Measurements from ENCODE around the gene GTF3C2.

Gene GTF3C2

GRCh38 chr2:27307545-27308358 lies 48.8 kb downstream of the GTF3C2 start:
- Histone ChIP-seq H3K36me3 (ENCODE audit: control insufficient read depth, insufficient read depth, low read length) (no peaks in the 10 kb centered on the region), H2AK5ac (ENCODE audit: low read length) (no peak overlapping the region), H2BK5ac (ENCODE audit: low read length) (no peak overlapping the region), H3K9ac (ENCODE audit: low read length) (no peak overlapping the region), H3K4me3 (ENCODE audit: low read length) (no peak overlapping the region), H4K8ac (ENCODE audit: low read depth, low read length) (no peak overlapping the region), H3K79me1 (ENCODE audit: low read length) (no peaks in the 10 kb centered on the region), H3K27me3 (ENCODE audit: insufficient read depth, low read length, poor library complexity) (peaks cover 21% of the 10 kb centered on the region), H3K18ac (ENCODE audit: low read length) (no peak overlapping the region), H3K79me2 (ENCODE audit: control insufficient read depth, insufficient read depth, low read length) (no peaks in the 10 kb centered on the region), H3K23ac (ENCODE audit: low read length) (peak overlapping the region; percentile 24), H3K4me1 (ENCODE audit: control insufficient read depth, low read depth, low read length) (no peaks in the 10 kb centered on the region), H2BK15ac (replicated peaks; ENCODE audit: low read depth) (no peak overlapping the region), H3K56ac (ENCODE audit: low read length) (no peak overlapping the region), H3K4me2 (ENCODE audit: low read length) (no peak overlapping the region), H4K5ac (ENCODE audit: low read length) (no peak overlapping the region), H2BK120ac (ENCODE audit: low read depth, low read length) (no peak overlapping the region), H3K27ac (ENCODE audit: low read depth, low read length) (no peak overlapping the region), H3K4ac (ENCODE audit: low read depth, low read length) (no peak overlapping the region)
- peak; percentile 44 for DNase-seq
- WGBS (ENCODE audit: extremely low coverage, insufficient coverage, low lambda C conversion rate) = no CpG with 5 or more reads among the region's 75 CpGs

- Histone ChIP-seq H3K4me2 (ENCODE audit: low read length) (no peak overlapping the region), H3K23ac (ENCODE audit: low read length) (peak overlapping the region; percentile 24), H2BK15ac (replicated peaks; ENCODE audit: low read depth) (no peak overlapping the region), H3K56ac (ENCODE audit: low read length) (no peak overlapping the region), H3K36me3 (ENCODE audit: control insufficient read depth, insufficient read depth, low read length) (no peaks in the 10 kb centered on the region), H3K79me2 (ENCODE audit: control insufficient read depth, insufficient read depth, low read length) (no peaks in the 10 kb centered on the region), H3K27ac (ENCODE audit: low read depth, low read length) (no peak overlapping the region), H3K4ac (ENCODE audit: low read depth, low read length) (no peak overlapping the region), H4K5ac (ENCODE audit: low read length) (no peak overlapping the region), H3K4me1 (ENCODE audit: control insufficient read depth, low read depth, low read length) (no peaks in the 10 kb centered on the region), H3K18ac (ENCODE audit: low read length) (no peak overlapping the region), H3K4me3 (ENCODE audit: low read length) (no peak overlapping the region), H2BK120ac (ENCODE audit: low read depth, low read length) (no peak overlapping the region), H3K79me1 (ENCODE audit: low read length) (no peaks in the 10 kb centered on the region), H3K9ac (ENCODE audit: low read length) (no peak overlapping the region), H2BK5ac (ENCODE audit: low read length) (no peak overlapping the region), H4K8ac (ENCODE audit: low read depth, low read length) (no peak overlapping the region), H3K27me3 (ENCODE audit: insufficient read depth, low read length, poor library complexity) (peaks cover 21% of the 10 kb centered on the region), H2AK5ac (ENCODE audit: low read length) (no peak overlapping the region)
- WGBS (ENCODE audit: extremely low coverage, insufficient coverage, low lambda C conversion rate) = no CpG with 5 or more reads among the region's 14 CpGs
- DNase-seq = no peak
These were observed 49.3 kb downstream of the GTF3C2 start for GRCh38 chr2:27307287-27307544.

GRCh38 chr2:27306573-27307286 lies 49.8 kb downstream of the GTF3C2 start:
- DNase-seq = no peak
- no CpG with 5 or more reads among the region's 51 CpGs for WGBS (ENCODE audit: extremely low coverage, insufficient coverage, low lambda C conversion rate)
- Histone ChIP-seq H3K4ac (ENCODE audit: low read depth, low read length) (no peak overlapping the region), H3K27me3 (ENCODE audit: insufficient read depth, low read length, poor library complexity) (peaks cover 21% of the 10 kb centered on the region), H3K79me2 (ENCODE audit: control insufficient read depth, insufficient read depth, low read length) (no peaks in the 10 kb centered on the region), H3K27ac (ENCODE audit: low read depth, low read length) (no peak overlapping the region), H4K5ac (ENCODE audit: low read length) (no peak overlapping the region), H3K79me1 (ENCODE audit: low read length) (no peaks in the 10 kb centered on the region), H3K23ac (ENCODE audit: low read length) (peak overlapping the region; percentile 24), H2BK5ac (ENCODE audit: low read length) (no peak overlapping the region), H3K4me1 (ENCODE audit: control insufficient read depth, low read depth, low read length) (no peaks in the 10 kb centered on the region), H2BK15ac (replicated peaks; ENCODE audit: low read depth) (no peak overlapping the region), H3K56ac (ENCODE audit: low read length) (no peak overlapping the region), H3K4me2 (ENCODE audit: low read length) (no peak overlapping the region), H4K8ac (ENCODE audit: low read depth, low read length) (no peak overlapping the region), H3K9ac (ENCODE audit: low read length) (no peak overlapping the region), H3K18ac (ENCODE audit: low read length) (no peak overlapping the region), H2BK120ac (ENCODE audit: low read depth, low read length) (no peak overlapping the region), H3K4me3 (ENCODE audit: low read length) (no peak overlapping the region), H2AK5ac (ENCODE audit: low read length) (no peak overlapping the region), H3K36me3 (ENCODE audit: control insufficient read depth, insufficient read depth, low read length) (no peaks in the 10 kb centered on the region)

- Histone ChIP-seq H2BK15ac (replicated peaks; ENCODE audit: low read depth) (no peak overlapping the region), H2AK5ac (ENCODE audit: low read length) (no peak overlapping the region), H3K9ac (ENCODE audit: low read length) (no peak overlapping the region), H4K5ac (ENCODE audit: low read length) (no peak overlapping the region), H4K8ac (ENCODE audit: low read depth, low read length) (no peak overlapping the region), H3K23ac (ENCODE audit: low read length) (no peak overlapping the region), H3K36me3 (ENCODE audit: control insufficient read depth, insufficient read depth, low read length) (no peaks in the 10 kb centered on the region), H3K79me2 (ENCODE audit: control insufficient read depth, insufficient read depth, low read length) (no peaks in the 10 kb centered on the region), H2BK5ac (ENCODE audit: low read length) (no peak overlapping the region), H3K4me1 (ENCODE audit: control insufficient read depth, low read depth, low read length) (no peaks in the 10 kb centered on the region), H3K4ac (ENCODE audit: low read depth, low read length) (no peak overlapping the region), H2BK120ac (ENCODE audit: low read depth, low read length) (no peak overlapping the region), H3K4me3 (ENCODE audit: low read length) (no peak overlapping the region), H3K27ac (ENCODE audit: low read depth, low read length) (no peak overlapping the region), H3K27me3 (ENCODE audit: insufficient read depth, low read length, poor library complexity) (peaks cover 21% of the 10 kb centered on the region), H3K18ac (ENCODE audit: low read length) (no peak overlapping the region), H3K4me2 (ENCODE audit: low read length) (no peak overlapping the region), H3K56ac (ENCODE audit: low read length) (no peak overlapping the region), H3K79me1 (ENCODE audit: low read length) (no peaks in the 10 kb centered on the region)
- no peak for DNase-seq
- WGBS (ENCODE audit: extremely low coverage, insufficient coverage, low lambda C conversion rate) = no CpG with 5 or more reads among the region's 26 CpGs
These were observed 50.4 kb downstream of the GTF3C2 start for GRCh38 chr2:27306136-27306535.

- Histone ChIP-seq H3K79me1 (ENCODE audit: low read length) (no peaks in the 10 kb centered on the region), H3K4me2 (ENCODE audit: low read length) (no peak overlapping the region), H2BK120ac (ENCODE audit: low read depth, low read length) (no peak overlapping the region), H3K56ac (ENCODE audit: low read length) (no peak overlapping the region), H3K4me1 (ENCODE audit: control insufficient read depth, low read depth, low read length) (no peaks in the 10 kb centered on the region), H3K23ac (ENCODE audit: low read length) (no peak overlapping the region), H3K4me3 (ENCODE audit: low read length) (no peak overlapping the region), H3K9ac (ENCODE audit: low read length) (no peak overlapping the region), H2BK15ac (replicated peaks; ENCODE audit: low read depth) (no peak overlapping the region), H4K8ac (ENCODE audit: low read depth, low read length) (no peak overlapping the region), H3K36me3 (ENCODE audit: control insufficient read depth, insufficient read depth, low read length) (no peaks in the 10 kb centered on the region), H3K18ac (ENCODE audit: low read length) (no peak overlapping the region), H3K79me2 (ENCODE audit: control insufficient read depth, insufficient read depth, low read length) (no peaks in the 10 kb centered on the region), H4K5ac (ENCODE audit: low read length) (no peak overlapping the region), H2BK5ac (ENCODE audit: low read length) (no peak overlapping the region), H2AK5ac (ENCODE audit: low read length) (no peak overlapping the region), H3K27ac (ENCODE audit: low read depth, low read length) (no peak overlapping the region), H3K4ac (ENCODE audit: low read depth, low read length) (no peak overlapping the region), H3K27me3 (ENCODE audit: insufficient read depth, low read length, poor library complexity) (peaks cover 21% of the 10 kb centered on the region)
- no CpG with 5 or more reads among the region's 16 CpGs for WGBS (ENCODE audit: extremely low coverage, insufficient coverage, low lambda C conversion rate)
- DNase-seq = no peak
These were observed 51.0 kb downstream of the GTF3C2 start for GRCh38 chr2:27305516-27305915.
